HEK293 (cell line): Measurements from ENCODE around the gene ABCC12.

ENCODE experiments used
- KLF16 ChIP-seq: fragments of 450-650 bp; formaldehyde crosslinking; IDR thresholded peaks from 2 replicates; pipeline ENCODE4 v1.5.1; 2017; ENCODE audit warnings: missing biosample characterization, missing genetic modification characterization
- KLF7 ChIP-seq: fragments of 450-650 bp; formaldehyde crosslinking; IDR thresholded peaks from 2 replicates; pipeline ENCODE4 v1.5.1; 2016; ENCODE audit warnings: missing biosample characterization, missing genetic modification characterization, borderline replicate concordance
- SP7 ChIP-seq: fragments of 450-650 bp; formaldehyde crosslinking; IDR thresholded peaks from 2 replicates; pipeline ENCODE4 v1.5.1; 2016; ENCODE audit warnings: missing biosample characterization, missing genetic modification characterization
- ZBTB11 ChIP-seq: fragments of 450-650 bp; formaldehyde crosslinking; conservative IDR thresholded peaks from 2 replicates; pipeline ENCODE4 v1.5.1; 2016; ENCODE audit warnings: low read depth, missing biosample characterization, missing genetic modification characterization
- ZNF211 ChIP-seq: fragments of 450-650 bp; formaldehyde crosslinking; IDR thresholded peaks from 2 replicates; pipeline ENCODE4 v1.5.1; 2016; ENCODE audit warnings: low read depth, missing biosample characterization, missing genetic modification characterization
- TF ChIP-seq, protein P1 (sequence below): fragments of 450-650 bp; formaldehyde crosslinking; IDR thresholded peaks from 2 replicates; pipeline ENCODE4 v1.5.1; 2017; ENCODE audit warnings: missing biosample characterization, missing genetic modification characterization
- TF ChIP-seq, protein P2 (sequence below): fragments of 450-650 bp; formaldehyde crosslinking; IDR thresholded peaks from 2 replicates; pipeline ENCODE4 v1.5.1; 2017; ENCODE audit warnings: missing biosample characterization, missing genetic modification characterization
- TF ChIP-seq, protein P3 (sequence below): fragments of 450-650 bp; formaldehyde crosslinking; IDR thresholded peaks from 2 replicates; pipeline ENCODE4 v1.5.1; 2016; ENCODE audit warnings: missing biosample characterization, missing genetic modification characterization
- TF ChIP-seq, protein P4 (sequence below): fragments of 450-650 bp; formaldehyde crosslinking; IDR thresholded peaks from 2 replicates; pipeline ENCODE4 v1.5.1; 2016; ENCODE audit warnings: missing biosample characterization, missing genetic modification characterization

DNA sequence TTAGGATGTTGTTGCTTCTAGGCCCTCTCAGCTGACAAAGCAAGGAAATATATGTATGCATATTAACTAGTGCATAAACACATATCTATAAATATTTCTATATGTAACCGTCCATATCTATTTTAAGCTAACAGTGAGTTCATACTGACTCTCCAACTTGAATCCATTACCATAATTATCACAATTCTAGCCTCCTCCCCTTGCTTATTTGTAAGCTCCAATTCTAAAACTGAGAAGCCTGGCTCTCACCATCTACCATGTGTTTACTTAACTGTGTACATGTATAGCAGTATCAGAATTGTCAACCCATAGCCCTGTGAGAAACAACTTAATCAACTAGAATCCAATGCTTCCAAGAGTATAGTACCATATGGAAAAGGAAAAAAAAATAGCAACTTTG lies 5.1 kb downstream of the ABCC12 start:
- TF ChIP-seq ZNF211 (tag by site-specific recombination) (no peak), KLF7 (tag by site-specific recombination) (no peak), KLF16 (tag by site-specific recombination) (no peak), ZBTB11 (no peak), SP7 (no peak)
- TF ChIP-seq, protein P1, sequence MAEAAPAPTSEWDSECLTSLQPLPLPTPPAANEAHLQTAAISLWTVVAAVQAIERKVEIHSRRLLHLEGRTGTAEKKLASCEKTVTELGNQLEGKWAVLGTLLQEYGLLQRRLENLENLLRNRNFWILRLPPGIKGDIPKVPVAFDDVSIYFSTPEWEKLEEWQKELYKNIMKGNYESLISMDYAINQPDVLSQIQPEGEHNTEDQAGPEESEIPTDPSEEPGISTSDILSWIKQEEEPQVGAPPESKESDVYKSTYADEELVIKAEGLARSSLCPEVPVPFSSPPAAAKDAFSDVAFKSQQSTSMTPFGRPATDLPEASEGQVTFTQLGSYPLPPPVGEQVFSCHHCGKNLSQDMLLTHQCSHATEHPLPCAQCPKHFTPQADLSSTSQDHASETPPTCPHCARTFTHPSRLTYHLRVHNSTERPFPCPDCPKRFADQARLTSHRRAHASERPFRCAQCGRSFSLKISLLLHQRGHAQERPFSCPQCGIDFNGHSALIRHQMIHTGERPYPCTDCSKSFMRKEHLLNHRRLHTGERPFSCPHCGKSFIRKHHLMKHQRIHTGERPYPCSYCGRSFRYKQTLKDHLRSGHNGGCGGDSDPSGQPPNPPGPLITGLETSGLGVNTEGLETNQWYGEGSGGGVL (tag by site-specific recombination): no peak
- TF ChIP-seq, protein P2, sequence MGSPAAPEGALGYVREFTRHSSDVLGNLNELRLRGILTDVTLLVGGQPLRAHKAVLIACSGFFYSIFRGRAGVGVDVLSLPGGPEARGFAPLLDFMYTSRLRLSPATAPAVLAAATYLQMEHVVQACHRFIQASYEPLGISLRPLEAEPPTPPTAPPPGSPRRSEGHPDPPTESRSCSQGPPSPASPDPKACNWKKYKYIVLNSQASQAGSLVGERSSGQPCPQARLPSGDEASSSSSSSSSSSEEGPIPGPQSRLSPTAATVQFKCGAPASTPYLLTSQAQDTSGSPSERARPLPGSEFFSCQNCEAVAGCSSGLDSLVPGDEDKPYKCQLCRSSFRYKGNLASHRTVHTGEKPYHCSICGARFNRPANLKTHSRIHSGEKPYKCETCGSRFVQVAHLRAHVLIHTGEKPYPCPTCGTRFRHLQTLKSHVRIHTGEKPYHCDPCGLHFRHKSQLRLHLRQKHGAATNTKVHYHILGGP (tag by site-specific recombination): no peak
- TF ChIP-seq, protein P3, sequence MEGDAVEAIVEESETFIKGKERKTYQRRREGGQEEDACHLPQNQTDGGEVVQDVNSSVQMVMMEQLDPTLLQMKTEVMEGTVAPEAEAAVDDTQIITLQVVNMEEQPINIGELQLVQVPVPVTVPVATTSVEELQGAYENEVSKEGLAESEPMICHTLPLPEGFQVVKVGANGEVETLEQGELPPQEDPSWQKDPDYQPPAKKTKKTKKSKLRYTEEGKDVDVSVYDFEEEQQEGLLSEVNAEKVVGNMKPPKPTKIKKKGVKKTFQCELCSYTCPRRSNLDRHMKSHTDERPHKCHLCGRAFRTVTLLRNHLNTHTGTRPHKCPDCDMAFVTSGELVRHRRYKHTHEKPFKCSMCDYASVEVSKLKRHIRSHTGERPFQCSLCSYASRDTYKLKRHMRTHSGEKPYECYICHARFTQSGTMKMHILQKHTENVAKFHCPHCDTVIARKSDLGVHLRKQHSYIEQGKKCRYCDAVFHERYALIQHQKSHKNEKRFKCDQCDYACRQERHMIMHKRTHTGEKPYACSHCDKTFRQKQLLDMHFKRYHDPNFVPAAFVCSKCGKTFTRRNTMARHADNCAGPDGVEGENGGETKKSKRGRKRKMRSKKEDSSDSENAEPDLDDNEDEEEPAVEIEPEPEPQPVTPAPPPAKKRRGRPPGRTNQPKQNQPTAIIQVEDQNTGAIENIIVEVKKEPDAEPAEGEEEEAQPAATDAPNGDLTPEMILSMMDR (tag by site-specific recombination): no peak
- TF ChIP-seq, protein P4, sequence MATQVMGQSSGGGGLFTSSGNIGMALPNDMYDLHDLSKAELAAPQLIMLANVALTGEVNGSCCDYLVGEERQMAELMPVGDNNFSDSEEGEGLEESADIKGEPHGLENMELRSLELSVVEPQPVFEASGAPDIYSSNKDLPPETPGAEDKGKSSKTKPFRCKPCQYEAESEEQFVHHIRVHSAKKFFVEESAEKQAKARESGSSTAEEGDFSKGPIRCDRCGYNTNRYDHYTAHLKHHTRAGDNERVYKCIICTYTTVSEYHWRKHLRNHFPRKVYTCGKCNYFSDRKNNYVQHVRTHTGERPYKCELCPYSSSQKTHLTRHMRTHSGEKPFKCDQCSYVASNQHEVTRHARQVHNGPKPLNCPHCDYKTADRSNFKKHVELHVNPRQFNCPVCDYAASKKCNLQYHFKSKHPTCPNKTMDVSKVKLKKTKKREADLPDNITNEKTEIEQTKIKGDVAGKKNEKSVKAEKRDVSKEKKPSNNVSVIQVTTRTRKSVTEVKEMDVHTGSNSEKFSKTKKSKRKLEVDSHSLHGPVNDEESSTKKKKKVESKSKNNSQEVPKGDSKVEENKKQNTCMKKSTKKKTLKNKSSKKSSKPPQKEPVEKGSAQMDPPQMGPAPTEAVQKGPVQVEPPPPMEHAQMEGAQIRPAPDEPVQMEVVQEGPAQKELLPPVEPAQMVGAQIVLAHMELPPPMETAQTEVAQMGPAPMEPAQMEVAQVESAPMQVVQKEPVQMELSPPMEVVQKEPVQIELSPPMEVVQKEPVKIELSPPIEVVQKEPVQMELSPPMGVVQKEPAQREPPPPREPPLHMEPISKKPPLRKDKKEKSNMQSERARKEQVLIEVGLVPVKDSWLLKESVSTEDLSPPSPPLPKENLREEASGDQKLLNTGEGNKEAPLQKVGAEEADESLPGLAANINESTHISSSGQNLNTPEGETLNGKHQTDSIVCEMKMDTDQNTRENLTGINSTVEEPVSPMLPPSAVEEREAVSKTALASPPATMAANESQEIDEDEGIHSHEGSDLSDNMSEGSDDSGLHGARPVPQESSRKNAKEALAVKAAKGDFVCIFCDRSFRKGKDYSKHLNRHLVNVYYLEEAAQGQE (tag by site-specific recombination): no peak
